SK-N-SH (cell line): ENCODE data around the gene GCLC. TPM values are rescaled to one million over a fixed set of nuclear protein-coding genes. Genes with fewer than 3 reads are reported as not detected.
A peak's percentile ranks its signal among the peaks of the same experiment; 100 is the strongest.

Experiments used
- CTCF ChIA-PET: fragments of 300-600, 350-600 bp; formaldehyde crosslinking; extraction: SDS; loops from one replicate; lab custom pipeline; 2021; lab: Yijun Ruan, JAX
- POLR2A ChIA-PET: fragments of 350-600 bp; sonication (Branson Sonifier 250); formaldehyde crosslinking; extraction: SDS; loops from one replicate; lab custom pipeline; 2020; ENCODE audit warnings: antibody characterized with exemption, inconsistent platforms; lab: Yijun Ruan, JAX
- DNase-seq: peaks from one replicate; pipeline ENCODE4 v3.0.0; 2012
- H2AFZ ChIP-seq: fragments of 200-600 bp; sonication (generic); 2 replicates; pipeline ENCODE4 v1.8.1; 2016; ENCODE audit warnings: antibody characterized with exemption, mild to moderate bottlenecking, low read depth
- H3F3A ChIP-seq: fragments of 200-600 bp; sonication (generic); replicated peaks from 2 replicates; pipeline ENCODE3; 2016; ENCODE audit warnings: antibody characterized with exemption, mild to moderate bottlenecking; ENCODE audit not compliant: insufficient read depth
- H3K27ac ChIP-seq, 2 experiments: fragments of 200-500 bp in 1 of 2; fragments of 200-600 bp in 1 of 2; sonication (Bioruptor generic) in 1 of 2; sonication (generic), shearing (Covaris generic) in 1 of 2; 2 replicates each; pipeline versions ENCODE4 v1.5.1 to v1.6.1; 2014 to 2016; ENCODE audit warnings: low read depth in 2 of 2, inconsistent platforms in 1 of 2, low read length in 1 of 2, mild to moderate bottlenecking in 1 of 2, mixed read lengths in 1 of 2
- H3K27me3 ChIP-seq: fragments of 200-600 bp; sonication (generic), shearing (Covaris generic); 2 replicates; pipeline ENCODE4 v1.6.1; 2016; ENCODE audit warnings: mixed run types; ENCODE audit not compliant: insufficient read depth
- H3K36me3 ChIP-seq, 2 experiments: fragments of 200-500 bp in 1 of 2; fragments of 200-600 bp in 1 of 2; sonication (Bioruptor generic) in 1 of 2; sonication (generic) in 1 of 2; replicated peaks in 1 of 2; 2 replicates each; pipeline versions ENCODE3 to v1.5.1; 2014 to 2016; ENCODE audit warnings: low read length in 1 of 2, mild to moderate bottlenecking in 1 of 2; ENCODE audit not compliant: insufficient read depth in 2 of 2, control insufficient read depth in 1 of 2
- H3K4me1 ChIP-seq, 2 experiments: fragments of 200-500 bp in 1 of 2; fragments of 200-600 bp in 1 of 2; sonication (Bioruptor generic) in 1 of 2; sonication (generic), shearing (Covaris generic) in 1 of 2; 2 replicates each; pipeline versions ENCODE4 v1.5.1 to v1.6.1; 2014 to 2016; ENCODE audit warnings: low read depth in 1 of 2, low read length in 1 of 2, mixed run types in 1 of 2; ENCODE audit not compliant: insufficient read depth in 2 of 2, control insufficient read depth in 1 of 2
- H3K4me2 ChIP-seq: fragments of 200-600 bp; sonication (generic), shearing (Covaris generic); 2 replicates; pipeline ENCODE4 v1.6.1; 2017; ENCODE audit warnings: mixed run types
- H3K4me3 ChIP-seq, 2 experiments: fragments of 200-500 bp in 1 of 2; fragments of 200-600 bp in 1 of 2; sonication (Bioruptor generic) in 1 of 2; sonication (generic), shearing (Covaris generic) in 1 of 2; 2 replicates each; pipeline versions ENCODE4 v1.5.1 to v1.8.1; 2014 to 2016; ENCODE audit warnings: low read depth in 2 of 2, inconsistent platforms in 1 of 2, low read length in 1 of 2, mild to moderate bottlenecking in 1 of 2, mixed read lengths in 1 of 2, moderate library complexity in 1 of 2
- H3K79me2 ChIP-seq: fragments of 200-600 bp; sonication (generic); 2 replicates; pipeline ENCODE4 v1.8.1; 2017; ENCODE audit warnings: mild to moderate bottlenecking; ENCODE audit not compliant: insufficient read depth
- H3K9ac ChIP-seq: fragments of 200-600 bp; sonication (generic); 2 replicates; pipeline ENCODE4 v1.6.1; 2017; ENCODE audit warnings: mixed run types
- H3K9me2 ChIP-seq: fragments of 200-600 bp; sonication (generic); 2 replicates; pipeline ENCODE4 v1.6.1; 2017; ENCODE audit warnings: mixed run types
- H3K9me3 ChIP-seq: fragments of 200-600 bp; sonication (generic); 2 replicates; pipeline ENCODE4 v1.6.1; 2017; ENCODE audit warnings: mixed run types, mild to moderate bottlenecking, moderate library complexity
- H4K20me1 ChIP-seq: fragments of 200-600 bp; sonication (generic); 2 replicates; pipeline ENCODE4 v1.6.1; 2017; ENCODE audit warnings: mild to moderate bottlenecking, mixed run types; ENCODE audit not compliant: insufficient read depth
- ELF1 ChIP-seq: IDR thresholded peaks from 2 replicates; pipeline ENCODE4 v1.4.0; 2012
- FOSL2 ChIP-seq: IDR thresholded peaks from 2 replicates; pipeline ENCODE4 v1.4.0; 2012; ENCODE audit warnings: low read depth, mild to moderate bottlenecking, moderate library complexity, borderline replicate concordance
- FOXJ3 ChIP-seq: sonication (generic); formaldehyde crosslinking; IDR thresholded peaks from 2 replicates; pipeline ENCODE4 v1.5.1; 2020; ENCODE audit warnings: mild to moderate bottlenecking, missing genetic modification reagents
- JUND ChIP-seq: IDR thresholded peaks from 2 replicates; pipeline ENCODE4 v1.4.0; 2012
- POLR2AphosphoS5 ChIP-seq: IDR thresholded peaks from 2 replicates; pipeline ENCODE4 v1.6.1; 2012; ENCODE audit warnings: low read depth, low read length
- RAD21 ChIP-seq: IDR thresholded peaks from 2 replicates; pipeline ENCODE4 v1.6.1; 2012; ENCODE audit warnings: mild to moderate bottlenecking, low read length
- RCOR1 ChIP-seq: fragments of 150-350 bp; IDR thresholded peaks from 2 replicates; pipeline ENCODE4 v1.6.1; 2017; ENCODE audit warnings: antibody characterized with exemption, low read length
- RFX5 ChIP-seq: IDR thresholded peaks from 2 replicates; pipeline ENCODE4 v1.6.1; 2012; ENCODE audit warnings: mild to moderate bottlenecking, improper control_type of control experiment, low read length
- RXRA ChIP-seq: IDR thresholded peaks from 2 replicates; pipeline ENCODE4 v1.4.0; 2012; ENCODE audit warnings: low read depth, mild to moderate bottlenecking, borderline replicate concordance
- TEAD4 ChIP-seq: IDR thresholded peaks from 2 replicates; pipeline ENCODE4 v1.4.0; 2012; ENCODE audit warnings: mild to moderate bottlenecking, borderline replicate concordance; ENCODE audit not compliant: insufficient read depth
- YY1 ChIP-seq: IDR thresholded peaks from 2 replicates; pipeline ENCODE4 v1.4.0; 2012; ENCODE audit warnings: low read depth, mild to moderate bottlenecking
- WGBS: methylation state at CpG from one replicate; pipeline ENCODE4 v1.1.6; 2017; ENCODE audit warnings: low lambda C conversion rate; 5-methylcytosine and 5-hydroxymethylcytosine counted together
- polyA plus RNA-seq, 3 experiments: library from polyadenylated mRNA; depleted of rRNA; stranded (reverse); fragments of >200 nt; gene quantifications; 2 replicates each; pipeline ENCODE4 v1.2.3, GENCODE V29; 2012
- TF ChIP-seq, protein P1 (sequence below): IDR thresholded peaks from 2 replicates; pipeline ENCODE4 v1.4.0; 2012; ENCODE audit warnings: low read depth, borderline replicate concordance
- TF ChIP-seq, protein P2 (sequence below): fragments of 150-350 bp; IDR thresholded peaks from 2 replicates; pipeline ENCODE4 v1.6.1; 2017; ENCODE audit warnings: antibody characterized with exemption, low read length, low read depth, borderline replicate concordance
- TF ChIP-seq, protein P3 (sequence below): fragments of 150-350 bp; IDR thresholded peaks from 2 replicates; pipeline ENCODE4 v1.6.1; 2016; ENCODE audit warnings: mild to moderate bottlenecking, low read depth, low read length
- TF ChIP-seq, protein P4 (sequence below): IDR thresholded peaks from 2 replicates; pipeline ENCODE4 v1.6.1; 2012; ENCODE audit warnings: mild to moderate bottlenecking, low read depth, low read length, moderate library complexity

The GCLC gene
- polyA plus RNA-seq, 1 of the 3 experiments (the other 2 are of a cell fraction): 7.5 TPM

DNA sequence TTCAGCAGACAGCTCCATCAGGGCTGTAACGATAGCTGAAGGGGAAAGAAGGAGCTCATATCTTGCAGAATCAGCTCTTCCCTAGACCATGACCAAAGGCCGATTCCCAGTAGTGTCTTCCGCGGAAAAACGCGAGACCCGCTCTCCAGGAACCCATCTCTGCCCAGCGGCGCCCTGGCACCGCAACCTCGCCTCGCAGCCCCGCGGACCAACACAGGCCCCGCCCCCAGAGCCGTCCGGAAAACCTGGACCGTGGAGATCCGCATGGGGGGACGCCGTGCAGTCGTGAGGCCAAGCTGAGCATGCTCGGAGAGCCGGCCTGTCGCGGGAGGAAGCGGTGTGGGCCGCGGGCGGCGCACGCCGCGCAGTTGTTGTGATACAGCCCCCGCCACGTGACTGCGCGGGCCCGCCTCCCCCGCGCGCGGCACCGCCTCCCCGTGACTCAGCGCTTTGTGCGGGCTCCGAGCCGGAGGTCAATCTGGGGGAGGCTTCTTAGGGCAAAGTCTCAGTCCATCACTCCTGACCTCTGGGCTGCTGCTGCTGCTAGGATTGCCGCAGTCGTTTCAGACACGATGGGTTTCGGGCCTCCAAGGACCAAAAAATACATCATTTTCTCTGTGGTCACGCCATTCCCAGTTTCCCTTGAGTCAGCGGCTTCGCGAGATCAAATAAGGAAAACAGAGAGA lies 3.1 kb upstream of the GCLC start (continued):
- TF ChIP-seq, protein P1, sequence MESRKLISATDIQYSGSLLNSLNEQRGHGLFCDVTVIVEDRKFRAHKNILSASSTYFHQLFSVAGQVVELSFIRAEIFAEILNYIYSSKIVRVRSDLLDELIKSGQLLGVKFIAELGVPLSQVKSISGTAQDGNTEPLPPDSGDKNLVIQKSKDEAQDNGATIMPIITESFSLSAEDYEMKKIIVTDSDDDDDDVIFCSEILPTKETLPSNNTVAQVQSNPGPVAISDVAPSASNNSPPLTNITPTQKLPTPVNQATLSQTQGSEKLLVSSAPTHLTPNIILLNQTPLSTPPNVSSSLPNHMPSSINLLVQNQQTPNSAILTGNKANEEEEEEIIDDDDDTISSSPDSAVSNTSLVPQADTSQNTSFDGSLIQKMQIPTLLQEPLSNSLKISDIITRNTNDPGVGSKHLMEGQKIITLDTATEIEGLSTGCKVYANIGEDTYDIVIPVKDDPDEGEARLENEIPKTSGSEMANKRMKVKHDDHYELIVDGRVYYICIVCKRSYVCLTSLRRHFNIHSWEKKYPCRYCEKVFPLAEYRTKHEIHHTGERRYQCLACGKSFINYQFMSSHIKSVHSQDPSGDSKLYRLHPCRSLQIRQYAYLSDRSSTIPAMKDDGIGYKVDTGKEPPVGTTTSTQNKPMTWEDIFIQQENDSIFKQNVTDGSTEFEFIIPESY: peak; percentile 27; the same call in 1 of the 2 replicates
- no peak for TF ChIP-seq RXRA
- TF ChIP-seq YY1: 0 out of 2 replicates have a peak, but pooled peaks have one; percentile 34
- TF ChIP-seq FOXJ3: peak; percentile 29; the same call in 1 of the 2 replicates
- TF ChIP-seq FOSL2: peak; percentile 53; the same call in 1 of the 2 replicates
- no peak for TF ChIP-seq RCOR1
- TF ChIP-seq, protein P2, sequence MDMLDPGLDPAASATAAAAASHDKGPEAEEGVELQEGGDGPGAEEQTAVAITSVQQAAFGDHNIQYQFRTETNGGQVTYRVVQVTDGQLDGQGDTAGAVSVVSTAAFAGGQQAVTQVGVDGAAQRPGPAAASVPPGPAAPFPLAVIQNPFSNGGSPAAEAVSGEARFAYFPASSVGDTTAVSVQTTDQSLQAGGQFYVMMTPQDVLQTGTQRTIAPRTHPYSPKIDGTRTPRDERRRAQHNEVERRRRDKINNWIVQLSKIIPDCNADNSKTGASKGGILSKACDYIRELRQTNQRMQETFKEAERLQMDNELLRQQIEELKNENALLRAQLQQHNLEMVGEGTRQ: peak; percentile 86
- no peak; the same call in 1 of the 2 replicates for TF ChIP-seq RAD21
- TF ChIP-seq TEAD4: no peak
- TF ChIP-seq RFX5: 0 out of 2 replicates have a peak, but pooled peaks have one; percentile 15
- TF ChIP-seq JUND: peak; percentile 66

DNA sequence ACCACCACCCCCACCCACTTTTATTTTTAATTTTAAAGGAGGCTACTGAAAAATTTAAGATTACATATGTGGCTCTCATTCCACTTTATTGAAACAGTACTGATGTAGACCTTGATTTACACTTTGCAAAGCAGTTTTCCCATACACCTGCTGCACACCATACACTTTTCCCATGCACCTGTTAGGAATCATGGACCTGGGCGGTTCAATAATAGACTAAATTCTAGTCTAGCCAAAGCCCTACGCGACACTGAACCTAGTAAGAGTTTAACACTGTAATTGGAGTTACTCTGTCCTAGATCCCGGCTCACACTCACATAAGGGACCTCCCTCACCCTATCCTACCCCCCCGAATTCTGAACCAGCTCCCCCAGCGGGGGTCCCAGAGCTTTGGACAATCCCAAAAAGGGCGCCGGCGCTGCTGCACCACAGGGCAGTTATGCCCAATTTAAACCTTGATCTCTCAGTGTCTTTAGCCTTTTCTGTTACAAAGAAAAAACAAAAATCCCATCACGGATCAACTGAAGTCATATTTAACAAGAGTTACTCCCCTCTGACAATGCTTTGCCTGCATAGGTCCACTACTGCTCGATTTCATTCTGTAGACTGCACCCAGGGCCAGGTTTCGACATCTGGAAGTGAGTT lies 2.4 kb upstream of the GCLC start:
- CTCF ChIA-PET: interaction anchor here (0.7 to 3.2 kb wide), 5 partner anchors 54 to 181 kb away, joined by 3 to 14 read pairs (median 4); no protein-coding TSS in a partner anchor
- POLR2A ChIA-PET: no interaction called here
- Histone ChIP-seq H3F3A (no peaks in the 10 kb centered on the region), H3K36me3 (no peaks in the 10 kb centered on the region), H3K9me2 (no peaks in the 10 kb centered on the region), H3K4me1 (peaks cover 7 to 14% of the 10 kb centered on the region in 2 experiments; a peak in 3 of 4 replicates), H2AFZ (peak overlapping the region; percentile 87), H3K79me2 (peaks cover 7% of the 10 kb centered on the region), H3K27ac (peak overlapping the region; percentile 31 to 82; a peak in 3 of 4 replicates), H3K9me3 (no peaks in the 10 kb centered on the region), H3K4me2 (peak overlapping the region; percentile 76), H3K27me3 (no peaks in the 10 kb centered on the region), H3K4me3 (peak overlapping the region; percentile 70 to 74), H4K20me1 (no peaks in the 10 kb centered on the region), H3K9ac (peak overlapping the region; percentile 36; the same call in 1 of the 2 replicates)
- no peak for TF ChIP-seq YY1
- no peak for TF ChIP-seq RAD21
- no peak for TF ChIP-seq ELF1
- TF ChIP-seq, protein P3, sequence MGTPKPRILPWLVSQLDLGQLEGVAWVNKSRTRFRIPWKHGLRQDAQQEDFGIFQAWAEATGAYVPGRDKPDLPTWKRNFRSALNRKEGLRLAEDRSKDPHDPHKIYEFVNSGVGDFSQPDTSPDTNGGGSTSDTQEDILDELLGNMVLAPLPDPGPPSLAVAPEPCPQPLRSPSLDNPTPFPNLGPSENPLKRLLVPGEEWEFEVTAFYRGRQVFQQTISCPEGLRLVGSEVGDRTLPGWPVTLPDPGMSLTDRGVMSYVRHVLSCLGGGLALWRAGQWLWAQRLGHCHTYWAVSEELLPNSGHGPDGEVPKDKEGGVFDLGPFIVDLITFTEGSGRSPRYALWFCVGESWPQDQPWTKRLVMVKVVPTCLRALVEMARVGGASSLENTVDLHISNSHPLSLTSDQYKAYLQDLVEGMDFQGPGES: no peak
- TF ChIP-seq JUND: no peak
- TF ChIP-seq TEAD4: no peak
- TF ChIP-seq, protein P4, sequence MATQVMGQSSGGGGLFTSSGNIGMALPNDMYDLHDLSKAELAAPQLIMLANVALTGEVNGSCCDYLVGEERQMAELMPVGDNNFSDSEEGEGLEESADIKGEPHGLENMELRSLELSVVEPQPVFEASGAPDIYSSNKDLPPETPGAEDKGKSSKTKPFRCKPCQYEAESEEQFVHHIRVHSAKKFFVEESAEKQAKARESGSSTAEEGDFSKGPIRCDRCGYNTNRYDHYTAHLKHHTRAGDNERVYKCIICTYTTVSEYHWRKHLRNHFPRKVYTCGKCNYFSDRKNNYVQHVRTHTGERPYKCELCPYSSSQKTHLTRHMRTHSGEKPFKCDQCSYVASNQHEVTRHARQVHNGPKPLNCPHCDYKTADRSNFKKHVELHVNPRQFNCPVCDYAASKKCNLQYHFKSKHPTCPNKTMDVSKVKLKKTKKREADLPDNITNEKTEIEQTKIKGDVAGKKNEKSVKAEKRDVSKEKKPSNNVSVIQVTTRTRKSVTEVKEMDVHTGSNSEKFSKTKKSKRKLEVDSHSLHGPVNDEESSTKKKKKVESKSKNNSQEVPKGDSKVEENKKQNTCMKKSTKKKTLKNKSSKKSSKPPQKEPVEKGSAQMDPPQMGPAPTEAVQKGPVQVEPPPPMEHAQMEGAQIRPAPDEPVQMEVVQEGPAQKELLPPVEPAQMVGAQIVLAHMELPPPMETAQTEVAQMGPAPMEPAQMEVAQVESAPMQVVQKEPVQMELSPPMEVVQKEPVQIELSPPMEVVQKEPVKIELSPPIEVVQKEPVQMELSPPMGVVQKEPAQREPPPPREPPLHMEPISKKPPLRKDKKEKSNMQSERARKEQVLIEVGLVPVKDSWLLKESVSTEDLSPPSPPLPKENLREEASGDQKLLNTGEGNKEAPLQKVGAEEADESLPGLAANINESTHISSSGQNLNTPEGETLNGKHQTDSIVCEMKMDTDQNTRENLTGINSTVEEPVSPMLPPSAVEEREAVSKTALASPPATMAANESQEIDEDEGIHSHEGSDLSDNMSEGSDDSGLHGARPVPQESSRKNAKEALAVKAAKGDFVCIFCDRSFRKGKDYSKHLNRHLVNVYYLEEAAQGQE: no peak
- no peak for TF ChIP-seq POLR2AphosphoS5
- no peak for TF ChIP-seq FOSL2
- peak; percentile 32 for DNase-seq
- WGBS: 24% methylated on average over 12 of the region's 12 CpGs
